Activated naive CD4-positive, alpha-beta T cell treated with anti-CD3 and anti-CD28 coated beads, Interleukin-2, amount 50 U/mL, for 16 hours (primary cell): ENCODE data around the gene PRSS22.

Experiments
- DNase-seq: peaks from one replicate; pipeline ENCODE4 v3.0.0-alpha.2; 2020

Gene PRSS22

GRCh38 chr16:2857451-2858244, at the start of gene PRSS22:
Gene PRSS22 (minus strand): TSS chr16:2858170. CDS start chr16:2858104, 66 bp downstream.
- DNase-seq = no peak

- DNase-seq = peak; percentile 25
Measured at GRCh38 chr16:2907084-2907753, 49.2 kb upstream of the PRSS22 start.

GRCh38 chr16:2905988-2906387, 48.0 kb upstream of the PRSS22 start:
- DNase-seq = no peak

- DNase-seq = peak; percentile 91
Measured at GRCh38 chr16:2905241-2905987, 47.4 kb upstream of the PRSS22 start.

GRCh38 chr16:2904922-2905240, 46.9 kb upstream of the PRSS22 start:
- DNase-seq = peak; percentile 32

GRCh38 chr16:2904100-2904921, 46.3 kb upstream of the PRSS22 start:
- peak; percentile 77 for DNase-seq

GRCh38 chr16:2902337-2903130, 44.6 kb upstream of the PRSS22 start:
- DNase-seq = no peak

GRCh38 chr16:2900526-2901075, 42.6 kb upstream of the PRSS22 start:
- DNase-seq = no peak

- DNase-seq = no peak
Measured at GRCh38 chr16:2899564-2900072, 41.6 kb upstream of the PRSS22 start.

- no peak for DNase-seq
Measured at GRCh38 chr16:2898831-2899563, 41.0 kb upstream of the PRSS22 start.

- no peak for DNase-seq
Measured at GRCh38 chr16:2897110-2897509, 39.1 kb upstream of the PRSS22 start.

GRCh38 chr16:2896480-2897010, 38.6 kb upstream of the PRSS22 start:
- no peak for DNase-seq

GRCh38 chr16:2895813-2896212, 37.8 kb upstream of the PRSS22 start:
- DNase-seq = no peak

- DNase-seq = no peak
Measured at GRCh38 chr16:2894231-2894630, 36.3 kb upstream of the PRSS22 start.

GRCh38 chr16:2884041-2884451, 26.1 kb upstream of the PRSS22 start:
- DNase-seq = no peak

GRCh38 chr16:2883458-2883908, 25.5 kb upstream of the PRSS22 start:
- peak; percentile 21 for DNase-seq

GRCh38 chr16:2882650-2883457, 24.9 kb upstream of the PRSS22 start, which contains the start of gene FLYWCH2:
Gene FLYWCH2 (plus strand): TSS chr16:2883215. CDS start chr16:2896450, 13,235 bp downstream.
- DNase-seq = peak; percentile 99

GRCh38 chr16:2881783-2882649, 24.0 kb upstream of the PRSS22 start:
- peak; percentile 40 for DNase-seq
